Smooth muscle cell (in vitro differentiated cells): Measurements from ENCODE around the gene TRIM37. TPM values are rescaled to one million over a fixed set of nuclear protein-coding genes. Genes with fewer than 3 reads are reported as not detected.
A peak's percentile ranks its signal among the peaks of the same experiment; 100 is the strongest.

Experiments
- DNase-seq: peaks from one replicate; lab custom pipeline; 2025; ENCODE audit not compliant: unreplicated experiment; lab: John Stamatoyannopoulos, UW
- H2AFZ ChIP-seq: fragments of 200-600 bp; sonication (generic); 2 replicates; pipeline ENCODE4 v1.6.0; 2016; ENCODE audit warnings: antibody characterized with exemption, low read depth, mild to moderate bottlenecking
- H3F3A ChIP-seq: fragments of 200-600 bp; sonication (generic); 2 replicates; pipeline ENCODE4 v1.6.0; 2017; ENCODE audit warnings: antibody characterized with exemption, low read depth
- H3K27ac ChIP-seq: fragments of 200-600 bp; sonication (generic); 2 replicates; pipeline ENCODE4 v1.5.1; 2016; ENCODE audit warnings: low read depth, mild to moderate bottlenecking
- H3K27me3 ChIP-seq: fragments of 200-600 bp; sonication (generic); 2 replicates; pipeline ENCODE4 v1.6.1; 2016; ENCODE audit warnings: low read depth, mild to moderate bottlenecking
- H3K36me3 ChIP-seq: fragments of 200-600 bp; sonication (generic); 2 replicates; pipeline ENCODE4 v1.5.1; 2016; ENCODE audit warnings: low read depth
- H3K4me1 ChIP-seq: fragments of 200-600 bp; sonication (generic); 2 replicates; pipeline ENCODE4 v1.5.1; 2016; ENCODE audit warnings: low read depth
- H3K4me2 ChIP-seq: fragments of 200-600 bp; sonication (generic); 2 replicates; pipeline ENCODE4 v1.6.0; 2016; ENCODE audit warnings: mild to moderate bottlenecking
- H3K4me3 ChIP-seq: fragments of 200-600 bp; sonication (generic); 2 replicates; pipeline ENCODE4 v1.5.1; 2016; ENCODE audit warnings: mild to moderate bottlenecking
- H3K79me2 ChIP-seq: fragments of 200-600 bp; sonication (generic); 2 replicates; pipeline ENCODE4 v1.6.0; 2016; ENCODE audit warnings: low read depth, mild to moderate bottlenecking
- H3K9ac ChIP-seq: fragments of 200-600 bp; sonication (generic); 2 replicates; pipeline ENCODE4 v1.6.0; 2016; ENCODE audit warnings: low read depth
- H3K9me3 ChIP-seq: fragments of 200-600 bp; sonication (generic); replicated peaks from 2 replicates; pipeline ENCODE4 v1.5.1; 2016; ENCODE audit warnings: low read depth
- H4K20me1 ChIP-seq: fragments of 200-600 bp; sonication (generic); 2 replicates; pipeline ENCODE4 v1.6.0; 2016; ENCODE audit warnings: low read depth
- WGBS: methylation state at CpG from one replicate; pipeline ENCODE4 v1.1.7; 2016; ENCODE audit warnings: low lambda C conversion rate; 5-methylcytosine and 5-hydroxymethylcytosine counted together
- microRNA counts: library from miRNA; unstranded; fragments of <30 nt; microRNA quantifications from one replicate; lab custom pipeline; 2016
- microRNA-seq: library from miRNA; unstranded; fragments of <30 nt; microRNA quantifications from one replicate; pipeline ENCODE4, GENCODE V29; 2016; ENCODE audit warnings: borderline number of aligned reads
- polyA plus RNA-seq: library from polyadenylated mRNA; unstranded; fragments of >200 nt; fragmentation: Nextera tagmentation; extraction: Ambion mirVana; gene quantifications from 2 replicates; pipeline ENCODE4 v1.2.1, GENCODE V29; 2016
- small RNA-seq: library from RNA; depleted of rRNA; stranded (forward); fragments of <200 nt; gene quantifications from one replicate; pipeline ENCODE3, GENCODE V24; 2014
- total RNA-seq: library from RNA; depleted of rRNA; stranded (reverse); fragments of >200 nt; gene quantifications from 2 replicates; pipeline ENCODE4 v1.2.3, GENCODE V29; 2014
- TF ChIP-seq, protein P1 (sequence below): fragments of 200-600 bp; sonication (generic); IDR thresholded peaks from 2 replicates; pipeline ENCODE4 v1.5.1; 2017; ENCODE audit warnings: borderline replicate concordance, mild to moderate bottlenecking, antibody characterized with exemption; ENCODE audit not compliant: insufficient read depth, poor library complexity, severe bottlenecking

Gene TRIM37
- total and polyA plus RNA-seq, 2 experiments from 2014 or later: 8.0 to 16.5 TPM

DNA sequence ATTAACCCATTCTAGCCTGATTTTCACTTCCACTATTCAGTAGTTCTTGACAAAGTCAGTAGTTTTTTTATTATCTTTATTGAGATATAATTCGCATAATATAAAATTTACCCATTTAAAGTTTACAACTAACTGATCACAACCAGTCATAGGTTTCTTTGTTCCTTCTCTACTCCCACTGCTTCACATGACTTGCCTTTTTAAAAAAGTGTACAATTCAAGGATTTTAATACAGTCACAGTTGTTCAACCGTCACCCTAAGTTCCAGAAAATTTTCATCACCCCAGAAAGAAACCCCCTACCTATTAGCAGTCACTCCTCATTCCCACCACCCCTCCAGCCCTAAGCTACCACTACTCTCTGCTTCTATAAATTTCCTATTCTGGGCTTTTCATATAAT, 162.5 kb downstream of the TRIM37 start:
- DNase-seq: no peak
- H3K9me3 ChIP-seq: no peaks in the 10 kb centered on the region
- no peak overlapping the region for H3K9ac ChIP-seq
- no peaks in the 10 kb centered on the region for H4K20me1 ChIP-seq
- TF ChIP-seq, protein P1, sequence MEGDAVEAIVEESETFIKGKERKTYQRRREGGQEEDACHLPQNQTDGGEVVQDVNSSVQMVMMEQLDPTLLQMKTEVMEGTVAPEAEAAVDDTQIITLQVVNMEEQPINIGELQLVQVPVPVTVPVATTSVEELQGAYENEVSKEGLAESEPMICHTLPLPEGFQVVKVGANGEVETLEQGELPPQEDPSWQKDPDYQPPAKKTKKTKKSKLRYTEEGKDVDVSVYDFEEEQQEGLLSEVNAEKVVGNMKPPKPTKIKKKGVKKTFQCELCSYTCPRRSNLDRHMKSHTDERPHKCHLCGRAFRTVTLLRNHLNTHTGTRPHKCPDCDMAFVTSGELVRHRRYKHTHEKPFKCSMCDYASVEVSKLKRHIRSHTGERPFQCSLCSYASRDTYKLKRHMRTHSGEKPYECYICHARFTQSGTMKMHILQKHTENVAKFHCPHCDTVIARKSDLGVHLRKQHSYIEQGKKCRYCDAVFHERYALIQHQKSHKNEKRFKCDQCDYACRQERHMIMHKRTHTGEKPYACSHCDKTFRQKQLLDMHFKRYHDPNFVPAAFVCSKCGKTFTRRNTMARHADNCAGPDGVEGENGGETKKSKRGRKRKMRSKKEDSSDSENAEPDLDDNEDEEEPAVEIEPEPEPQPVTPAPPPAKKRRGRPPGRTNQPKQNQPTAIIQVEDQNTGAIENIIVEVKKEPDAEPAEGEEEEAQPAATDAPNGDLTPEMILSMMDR: no peak
- no peak overlapping the region for H2AFZ ChIP-seq
- no peaks in the 10 kb centered on the region for H3K4me1 ChIP-seq
- no peaks in the 10 kb centered on the region for H3K36me3 ChIP-seq
- no peaks in the 10 kb centered on the region for H3K27me3 ChIP-seq
- H3K4me2 ChIP-seq: no peak overlapping the region
- H3F3A ChIP-seq: no peaks in the 10 kb centered on the region
- 96% methylated on average over 2 of the region's 2 CpGs for WGBS
- H3K27ac ChIP-seq: no peak overlapping the region
- H3K4me3 ChIP-seq: no peak overlapping the region
- H3K79me2 ChIP-seq: no peaks in the 10 kb centered on the region

DNA sequence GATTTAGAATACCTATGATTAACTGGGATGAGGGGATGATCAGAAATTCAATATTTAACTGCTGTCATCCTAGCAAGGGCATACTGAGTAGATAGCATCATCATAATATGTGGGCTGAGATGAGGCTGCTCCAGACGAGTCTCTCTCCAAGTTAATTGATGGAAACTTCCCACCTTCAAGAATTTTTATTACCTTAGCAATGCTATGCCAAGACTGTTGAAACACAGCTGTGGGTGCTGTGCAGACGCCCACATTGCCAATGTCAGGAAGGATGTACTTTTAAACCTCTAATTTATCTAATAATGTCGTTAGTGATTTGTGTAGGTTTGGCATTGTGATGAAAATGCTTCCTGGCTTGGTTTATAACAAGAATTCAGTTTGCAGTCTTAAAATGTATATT, 170.4 kb downstream of the TRIM37 start:
- TF ChIP-seq, protein P1: no peak
- H3K79me2 ChIP-seq: no peaks in the 10 kb centered on the region
- H3K9ac ChIP-seq: no peak overlapping the region
- no peak overlapping the region for H2AFZ ChIP-seq
- no peak overlapping the region for H3K27ac ChIP-seq
- no peaks in the 10 kb centered on the region for H3K4me1 ChIP-seq
- 57% methylated on average over 3 of the region's 3 CpGs for WGBS
- H3K4me2 ChIP-seq: no peak overlapping the region
- no peaks in the 10 kb centered on the region for H3K36me3 ChIP-seq
- H3F3A ChIP-seq: no peaks in the 10 kb centered on the region
- H4K20me1 ChIP-seq: no peaks in the 10 kb centered on the region
- H3K4me3 ChIP-seq: no peak overlapping the region
- H3K27me3 ChIP-seq: no peaks in the 10 kb centered on the region
- DNase-seq: no peak
- no peaks in the 10 kb centered on the region for H3K9me3 ChIP-seq

DNA sequence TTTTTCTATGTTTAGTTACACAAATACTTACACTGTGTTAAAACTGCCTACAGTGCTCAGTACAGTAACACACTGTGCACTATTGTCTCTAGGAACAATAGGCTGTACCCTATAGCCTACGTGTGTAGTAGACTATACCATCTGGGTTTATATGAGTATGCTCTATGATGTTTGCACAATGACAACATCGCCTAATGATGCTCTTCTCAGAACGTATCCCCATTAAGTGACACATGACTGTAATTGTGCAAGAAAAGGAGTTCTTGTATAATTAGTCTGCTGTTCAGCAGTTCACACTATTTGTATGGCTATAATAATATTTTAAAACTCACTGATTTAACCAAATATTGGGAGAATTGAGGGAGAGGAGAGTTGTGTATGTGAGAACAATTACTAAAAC, 173.7 kb downstream of the TRIM37 start:
- no peaks in the 10 kb centered on the region for H3K36me3 ChIP-seq
- no peaks in the 10 kb centered on the region for H4K20me1 ChIP-seq
- DNase-seq: no peak
- WGBS: 87% methylated on average over 3 of the region's 3 CpGs
- no peaks in the 10 kb centered on the region for H3K4me1 ChIP-seq
- no peak overlapping the region for H3K27ac ChIP-seq
- no peaks in the 10 kb centered on the region for H3K79me2 ChIP-seq
- no peaks in the 10 kb centered on the region for H3K9me3 ChIP-seq
- no peak overlapping the region for H2AFZ ChIP-seq
- no peak overlapping the region for H3K4me3 ChIP-seq
- no peak overlapping the region for H3K4me2 ChIP-seq
- TF ChIP-seq, protein P1: no peak
- H3K9ac ChIP-seq: no peak overlapping the region
- H3K27me3 ChIP-seq: no peaks in the 10 kb centered on the region
- no peaks in the 10 kb centered on the region for H3F3A ChIP-seq

MicroRNAs within 50 kb of the gene (microRNA counts, 767-probe panel; counts per million panel counts)
- microRNA hsa-miR-301a-3p (lab: Ali Mortazavi, UCI): 7,888 counts per million, percentile 53 among the panel's probes with 10 or more counts
- microRNA hsa-miR-454-3p (lab: Ali Mortazavi, UCI): 183 counts per million

Small RNA genes within 50 kb of the gene (microRNA-seq; reads per million reads assigned to microRNA genes)
- gene MIR301A: 601 reads per million, percentile 75 among the genes with 10 or more reads in this experiment
- 2,002 reads per million, percentile 84 among the genes with 10 or more reads in this experiment for gene MIR454

Small RNA genes within 50 kb of the gene (small RNA-seq; reads per million reads assigned to genes)
- gene MIR301A: 97.5 reads per million, percentile 98 among the genes with 10 or more reads in this experiment
- 14.0 reads per million, percentile 84 among the genes with 10 or more reads in this experiment for gene MIR454
- gene RN7SL716P: 0.08 reads per million
- not detected for gene RNU2-58P

Other genes starting within 250 kb of the TRIM37 start
- gene SKA2, start 48.3 kb upstream of the TRIM37 start, total RNA-seq: 64.9 and 77.8 TPM in 2 replicates
- 41.2 and 47.5 TPM in 2 replicates for gene SKA2, start 48.3 kb upstream of the TRIM37 start, polyA plus RNA-seq
- 3.0 and 4.2 TPM in 2 replicates for gene PRR11, start 48.9 kb upstream of the TRIM37 start, total RNA-seq
- 7.0 and 7.9 TPM in 2 replicates for gene PRR11, start 48.9 kb upstream of the TRIM37 start, polyA plus RNA-seq
- 18.1 and 18.5 TPM in 2 replicates for gene SMG8, start 103.2 kb upstream of the TRIM37 start, total RNA-seq
- 11.8 and 12.1 TPM in 2 replicates for gene SMG8, start 103.2 kb upstream of the TRIM37 start, polyA plus RNA-seq
- 2.2 and 8.0 TPM in 2 replicates for gene GDPD1, start 113.6 kb upstream of the TRIM37 start, total RNA-seq
- gene GDPD1, start 113.6 kb upstream of the TRIM37 start, polyA plus RNA-seq: 2.3 and 2.7 TPM in 2 replicates
- gene YPEL2, start 224.8 kb upstream of the TRIM37 start, total RNA-seq: 8.0 and 9.6 TPM in 2 replicates
- gene YPEL2, start 224.8 kb upstream of the TRIM37 start, polyA plus RNA-seq: 4.0 and 8.2 TPM in 2 replicates